GM18498 (cell line): ENCODE measurements around the gene TTF2.
"Not testable (repeated sequence)": the region's sequence is repeated elsewhere in the genome, so short reads cannot be mapped to it uniquely, and the experiment has no call there.

Experiments used
- ATAC-seq: cut with Tn5 transposase; IDR thresholded peaks from one replicate; pipeline ENCODE4 v1.9.1; 2021; ENCODE audit warnings: mild to moderate bottlenecking, moderate library complexity; ENCODE audit not compliant: unreplicated experiment

Gene TTF2

DNA sequence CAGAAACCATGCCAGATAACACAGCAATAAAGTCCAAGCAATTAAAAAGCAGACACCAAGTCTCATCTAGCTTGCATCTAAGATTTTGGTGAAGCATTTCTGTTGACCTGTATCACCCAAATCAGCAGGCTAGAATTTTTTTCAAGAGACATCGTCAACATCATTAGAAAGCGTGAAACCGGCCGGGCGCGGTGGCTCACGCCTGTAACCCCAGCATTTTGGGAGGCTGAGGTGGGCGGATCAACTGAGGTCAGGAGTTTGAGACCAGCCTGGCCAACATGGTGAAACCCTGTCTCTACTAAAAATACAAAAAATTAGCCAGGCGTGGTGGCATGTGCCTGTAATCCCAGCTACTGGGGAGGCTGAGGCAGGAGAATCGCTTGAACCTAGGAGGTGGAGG is 59.0 kb downstream of the TTF2 start:
- ATAC-seq: not testable (repeated sequence)

DNA sequence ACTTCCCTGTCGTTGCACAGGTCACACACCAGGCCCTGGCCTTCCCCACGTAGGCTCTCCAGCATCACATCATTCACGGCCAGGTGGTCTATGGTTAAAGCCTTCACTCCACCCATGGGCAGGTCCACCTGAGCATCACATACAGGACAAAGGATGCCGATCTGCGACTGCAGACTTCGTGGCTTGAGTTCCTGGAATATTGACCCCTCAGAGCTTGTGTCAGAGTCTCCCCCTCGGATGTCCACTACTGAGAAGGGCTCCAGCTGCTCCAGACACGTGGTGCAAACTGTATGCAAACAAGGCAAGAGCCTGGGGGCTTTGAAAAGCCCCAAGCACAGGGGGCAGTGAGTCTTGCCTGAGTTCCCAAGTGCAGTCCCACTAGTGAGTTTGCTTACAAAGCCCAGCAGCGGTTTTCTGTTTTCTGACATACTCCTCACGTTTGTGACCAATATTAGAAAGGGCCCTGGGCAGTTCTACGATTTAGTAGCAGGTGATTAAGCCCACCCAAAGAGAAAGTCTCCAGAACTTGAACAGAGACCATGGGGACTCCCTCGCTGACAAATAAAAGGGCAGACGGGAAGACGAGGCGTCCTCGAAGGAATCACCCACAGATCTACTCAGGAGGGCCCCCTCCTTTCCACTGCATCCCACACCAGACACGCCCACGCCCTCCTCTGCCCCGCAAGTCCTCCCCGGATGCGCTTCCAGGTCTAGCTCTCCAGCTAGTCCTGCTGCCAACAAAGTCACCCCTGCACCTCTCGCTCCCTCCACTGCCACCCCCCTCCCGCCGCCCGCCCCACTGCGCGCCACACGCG is 60.9 kb downstream of the TTF2 start:
- no peak for ATAC-seq

GRCh38 chr1:117121589-117122329 is 61.6 kb downstream of the TTF2 start, which contains the start of gene TRIM45:
Gene TRIM45 (minus strand): TSS chr1:117121749. CDS start chr1:117121201, 548 bp downstream.
- peak; percentile 92 for ATAC-seq

- no peak for ATAC-seq
Observed at GRCh38 chr1:117122330-117123025, 62.4 kb downstream of the TTF2 start.

- ATAC-seq: no peak
Observed at GRCh38 chr1:117123274-117123673, 63.1 kb downstream of the TTF2 start.

- ATAC-seq: no peak
Observed at GRCh38 chr1:117124661-117125060, 64.5 kb downstream of the TTF2 start.

GRCh38 chr1:117127795-117128194 is 67.7 kb downstream of the TTF2 start:
- no peak for ATAC-seq

- ATAC-seq: no peak
Observed at GRCh38 chr1:117128323-117129079, 68.4 kb downstream of the TTF2 start.

DNA sequence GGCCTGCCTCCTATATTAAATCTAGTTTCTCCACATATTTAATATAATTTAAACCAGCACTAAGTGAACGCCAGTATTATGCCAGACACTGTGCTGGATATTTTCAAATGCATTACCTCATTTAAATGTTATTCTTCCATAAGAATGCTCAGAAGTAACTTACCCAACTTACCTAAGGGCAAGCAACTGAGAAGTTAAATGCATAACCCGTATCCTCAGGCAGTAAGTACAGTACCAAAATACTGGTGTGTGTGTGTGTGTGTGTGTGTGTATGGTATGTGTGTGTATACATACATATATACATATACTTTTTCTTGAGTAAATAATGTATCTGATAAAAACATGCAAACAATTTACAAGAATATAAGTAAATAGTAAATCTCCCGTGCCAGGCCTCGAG is 70.4 kb downstream of the TTF2 start:
- ATAC-seq: no peak

- ATAC-seq: no peak
Observed at GRCh38 chr1:117135329-117135728, 75.2 kb downstream of the TTF2 start.

DNA sequence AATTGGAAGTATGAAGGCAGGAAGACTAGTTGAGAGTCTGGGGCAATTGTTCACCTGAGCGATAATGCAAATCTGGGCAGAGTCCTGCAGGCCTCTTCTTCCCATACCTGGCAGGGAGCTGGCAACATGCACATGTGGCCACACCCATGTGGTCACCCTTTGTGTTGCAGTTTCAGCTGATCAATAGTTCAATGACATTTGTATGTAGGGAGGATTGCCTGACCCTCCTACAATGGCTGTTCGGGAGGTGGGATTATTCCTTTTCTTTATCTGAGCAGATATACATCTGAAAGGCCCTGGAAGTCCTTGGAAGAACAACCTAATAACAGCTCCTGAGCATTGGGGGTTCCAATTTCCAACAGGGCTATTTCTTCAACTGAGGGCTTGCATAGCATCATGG is 76.6 kb downstream of the TTF2 start:
- no peak for ATAC-seq

- ATAC-seq: no peak
Observed at GRCh38 chr1:117137281-117137855, 77.2 kb downstream of the TTF2 start.

GRCh38 chr1:117138106-117138505 is 78.0 kb downstream of the TTF2 start:
- ATAC-seq: no peak

DNA sequence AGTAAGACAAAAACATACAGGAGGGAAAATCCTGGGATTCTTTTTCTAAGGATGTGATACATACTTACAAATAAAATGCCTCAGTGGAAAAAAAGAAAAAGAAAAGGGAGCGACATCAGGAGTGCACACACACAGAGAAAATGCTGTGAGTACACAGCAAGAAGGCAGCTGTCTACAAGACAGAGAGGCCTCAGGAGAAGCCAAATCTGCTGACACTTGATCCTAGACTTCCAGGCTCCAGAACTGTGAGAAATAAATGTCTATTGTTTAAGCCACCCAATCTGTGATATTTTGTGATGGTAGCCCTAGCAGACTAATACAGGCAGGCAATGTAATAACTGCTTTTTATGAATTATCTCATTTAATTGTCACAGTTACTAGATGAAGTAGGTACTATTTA is 78.4 kb downstream of the TTF2 start:
- no peak for ATAC-seq

DNA sequence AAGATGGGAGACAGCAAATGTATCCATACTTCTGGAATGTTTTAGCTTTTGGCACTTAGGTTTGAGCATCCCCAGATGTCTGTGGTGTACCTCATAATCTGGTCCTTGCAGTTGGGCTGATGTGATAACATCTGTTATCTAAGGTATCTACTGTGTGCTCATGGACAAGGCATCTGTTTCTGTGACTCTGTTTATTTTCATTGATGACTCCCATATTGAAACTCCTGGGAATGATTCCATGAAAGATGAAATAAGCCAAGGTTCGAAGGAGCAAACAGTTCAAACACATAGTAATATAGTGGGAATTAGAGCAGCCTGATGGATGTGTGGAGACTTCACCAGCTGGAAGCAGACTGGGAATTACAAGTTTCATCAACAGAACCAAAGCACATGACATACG is 82.1 kb downstream of the TTF2 start:
- ATAC-seq: no peak

- no peak for ATAC-seq
Observed at GRCh38 chr1:117143172-117143571, 83.0 kb downstream of the TTF2 start.

DNA sequence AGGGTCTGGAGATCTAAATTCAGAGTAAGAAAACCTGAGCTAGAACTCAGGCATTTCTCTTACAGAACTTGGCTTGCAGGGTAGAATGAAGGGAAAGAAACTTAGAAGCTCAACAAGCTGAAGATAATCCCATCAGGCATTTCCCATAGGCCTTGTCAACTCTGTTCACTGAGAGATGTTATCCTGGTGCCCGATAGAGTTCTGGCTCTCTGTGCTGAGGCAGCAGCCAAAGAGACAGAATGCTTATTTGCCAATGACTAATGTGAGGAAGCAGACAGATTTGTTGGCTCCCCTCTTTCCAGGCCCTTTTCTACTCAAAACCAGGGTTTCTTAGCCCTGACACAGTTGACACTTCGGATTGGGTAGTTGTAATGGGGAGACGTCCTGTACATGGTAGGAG is 83.7 kb downstream of the TTF2 start:
- no peak for ATAC-seq

DNA sequence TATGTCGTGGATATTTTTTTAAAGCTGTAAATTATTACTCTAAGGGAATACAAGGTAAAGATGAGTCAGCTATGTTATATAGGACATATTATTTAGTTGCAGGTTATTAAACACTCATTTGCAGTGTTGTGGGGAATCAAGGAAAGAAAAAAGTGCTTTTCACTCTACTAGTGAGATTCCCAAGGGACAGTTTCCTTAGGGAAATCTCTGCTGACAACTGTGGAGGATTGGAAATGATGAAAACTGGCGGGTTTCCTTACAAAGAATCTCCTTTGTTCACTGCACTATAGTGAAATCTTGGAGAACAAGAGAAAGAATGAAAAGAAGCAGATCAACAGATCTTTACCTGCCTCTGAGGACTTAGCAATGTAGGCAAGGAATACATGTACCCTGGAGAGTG is 85.9 kb downstream of the TTF2 start:
- ATAC-seq: no peak

DNA sequence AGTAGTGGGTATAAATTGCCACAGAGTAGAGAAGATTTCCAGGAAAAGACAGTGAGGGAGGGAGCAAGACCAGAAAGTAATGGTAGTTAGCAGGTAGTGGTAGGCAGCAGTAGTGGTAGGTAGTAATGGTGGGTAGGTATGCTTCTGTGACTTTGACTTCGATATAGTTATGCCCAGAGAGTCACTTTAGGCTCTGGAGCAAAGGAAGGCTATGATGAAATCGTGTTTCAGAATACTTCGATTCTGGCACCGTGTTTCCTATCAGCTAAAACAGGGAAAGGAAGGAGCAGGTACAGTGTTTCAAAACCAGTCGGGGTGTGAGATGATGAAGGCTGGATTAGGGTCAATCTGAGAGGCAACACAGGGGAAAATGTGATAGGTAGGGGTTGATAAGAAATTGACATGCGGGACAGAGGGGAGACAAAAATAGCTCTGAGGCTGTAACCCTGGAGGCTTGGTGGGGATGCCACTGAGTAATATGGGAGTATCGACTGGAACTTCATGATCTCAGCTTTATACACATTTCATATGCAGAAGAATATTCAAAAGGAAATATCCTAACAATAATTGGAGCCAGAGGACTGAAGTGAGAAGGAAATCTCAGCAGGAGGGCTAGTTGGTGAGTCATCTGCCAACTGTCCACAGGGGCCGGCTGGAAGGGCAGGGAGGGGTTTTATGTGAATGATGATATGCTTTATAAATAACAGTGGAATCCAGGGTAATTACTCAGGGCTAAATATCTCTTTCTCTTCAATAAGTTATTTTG is 86.6 kb downstream of the TTF2 start:
- ATAC-seq: no peak

- ATAC-seq: no peak
Observed at GRCh38 chr1:117147341-117147831, 87.3 kb downstream of the TTF2 start.
